Endothelial cell of umbilical vein (primary cell): ENCODE data around the gene AK6.

ENCODE experiments used
- CTCF ChIP-seq, 2 donors: IDR thresholded peaks; 1 replicate in 1 of 2; 2 replicates in 1 of 2; pipeline ENCODE4 v1.5.1; 2011; ENCODE audit warnings: low read length in 2 of 2, mild to moderate bottlenecking in 2 of 2, moderate library complexity in 2 of 2, control low read depth in 1 of 2, inconsistent platforms in 1 of 2, low read depth in 1 of 2; ENCODE audit not compliant: insufficient read depth in 1 of 2; ENCODE audit errors: extremely low read depth in 1 of 2
- EZH2 ChIP-seq: IDR thresholded peaks from 2 replicates; pipeline ENCODE4 v1.6.1; 2012; ENCODE audit warnings: borderline replicate concordance, low read depth, mild to moderate bottlenecking, moderate library complexity, low read length, inconsistent platforms; ENCODE audit not compliant: severe bottlenecking
- MAX ChIP-seq: IDR thresholded peaks from 2 replicates; pipeline ENCODE4 v1.6.1; 2011; ENCODE audit not compliant: insufficient read depth, insufficient read length
- POLR2A ChIP-seq: IDR thresholded peaks from 2 replicates; pipeline ENCODE4 v1.6.1; 2012; ENCODE audit warnings: low read depth, mild to moderate bottlenecking, control low read depth, low read length

GRCh38 chr5:69315972-69316371, 53.3 kb downstream of the AK6 start:
- TF ChIP-seq MAX (no peak), CTCF (IDR thresholded peaks at IDR 0.05; ENCODE audit: extremely low read depth in 1 of 2, insufficient read depth in 1 of 2, low read depth in 1 of 2, low read length in 2 of 2) (no peak), EZH2 (no peak), POLR2A (no peak)
